ENCODE results near the gene LINC00305.
A peak's percentile ranks its signal among the peaks of the same experiment; 100 is the strongest.

LINC00305 gene

GRCh38 chr18:64052772-64053171, 96.1 kb downstream of the LINC00305 start:
- Histone ChIP-seq H3K4me1 (ENCODE audit: low read length) (no peaks in the 10 kb centered on the region), H3K27ac (ENCODE audit: low read length) (no peak overlapping the region), H3K79me2 (ENCODE audit: low read length) (no peaks in the 10 kb centered on the region), H3K36me3 (replicated peaks; ENCODE audit: low read depth, low read length) (no peaks in the 10 kb centered on the region), H3K27me3 (ENCODE audit: low read depth, low read length) (no peaks in the 10 kb centered on the region), H3K4me3 (ENCODE audit: low read length) (no peak overlapping the region), H3K4me2 (ENCODE audit: low read length) (no peak overlapping the region), H4K20me1 (ENCODE audit: insufficient read depth, low read length) (no peaks in the 10 kb centered on the region), H2AFZ (ENCODE audit: low read depth, low read length) (no peak overlapping the region), H3K9me3 (ENCODE audit: insufficient read depth, low read length) (no peaks in the 10 kb centered on the region), H3K9ac (ENCODE audit: low read length) (no peak overlapping the region)
- no peak for TF ChIP-seq EZH2phosphoT487 (IDR thresholded peaks at IDR 0.05; ENCODE audit: low read depth)
- TF ChIP-seq CTCF (IDR thresholded peaks at IDR 0.05; ENCODE audit: low read depth, low read length), result no peak

GRCh38 chr18:64044616-64045015, 104.3 kb downstream of the LINC00305 start:
- Histone ChIP-seq H3K36me3 (replicated peaks; ENCODE audit: low read depth, low read length) (no peaks in the 10 kb centered on the region), H3K27ac (ENCODE audit: low read length) (no peak overlapping the region), H2AFZ (ENCODE audit: low read depth, low read length) (no peak overlapping the region), H3K9me3 (ENCODE audit: insufficient read depth, low read length) (no peaks in the 10 kb centered on the region), H3K27me3 (ENCODE audit: low read depth, low read length) (no peaks in the 10 kb centered on the region), H3K4me1 (ENCODE audit: low read length) (no peaks in the 10 kb centered on the region), H4K20me1 (ENCODE audit: insufficient read depth, low read length) (no peaks in the 10 kb centered on the region), H3K4me2 (ENCODE audit: low read length) (no peak overlapping the region), H3K9ac (ENCODE audit: low read length) (no peak overlapping the region), H3K79me2 (ENCODE audit: low read length) (no peaks in the 10 kb centered on the region), H3K4me3 (ENCODE audit: low read length) (no peak overlapping the region)
- TF ChIP-seq EZH2phosphoT487 (IDR thresholded peaks at IDR 0.05; ENCODE audit: low read depth) (no peak), CTCF (IDR thresholded peaks at IDR 0.05; ENCODE audit: low read depth, low read length) (no peak)

- peaks cover 2% of the 10 kb centered on the region; the same call in 1 of the 2 replicates for H3K4me1 ChIP-seq (ENCODE audit: low read length)
- no peaks in the 10 kb centered on the region for H3K27me3 ChIP-seq (ENCODE audit: low read depth, low read length)
- H3K4me2 ChIP-seq (ENCODE audit: low read length), result no peak overlapping the region
- no peaks in the 10 kb centered on the region for H3K36me3 ChIP-seq (replicated peaks; ENCODE audit: low read depth, low read length)
- H3K4me3 ChIP-seq (ENCODE audit: low read length), result no peak overlapping the region
- no peaks in the 10 kb centered on the region for H3K9me3 ChIP-seq (ENCODE audit: insufficient read depth, low read length)
- no peaks in the 10 kb centered on the region for H3K79me2 ChIP-seq (ENCODE audit: low read length)
- no peak overlapping the region for H2AFZ ChIP-seq (ENCODE audit: low read depth, low read length)
- no peak for TF ChIP-seq EZH2phosphoT487 (IDR thresholded peaks at IDR 0.05; ENCODE audit: low read depth)
- no peak for TF ChIP-seq CTCF (IDR thresholded peaks at IDR 0.05; ENCODE audit: low read depth, low read length)
- H3K9ac ChIP-seq (ENCODE audit: low read length), result no peak overlapping the region
- H4K20me1 ChIP-seq (ENCODE audit: insufficient read depth, low read length), result no peaks in the 10 kb centered on the region
- H3K27ac ChIP-seq (ENCODE audit: low read length), result no peak overlapping the region
These were observed 106.0 kb downstream of the LINC00305 start for GRCh38 chr18:64042728-64043358.

- no peaks in the 10 kb centered on the region for H3K27me3 ChIP-seq (ENCODE audit: low read depth, low read length)
- no peak overlapping the region for H3K4me3 ChIP-seq (ENCODE audit: low read length)
- H3K9ac ChIP-seq (ENCODE audit: low read length), result no peak overlapping the region
- no peaks in the 10 kb centered on the region for H3K79me2 ChIP-seq (ENCODE audit: low read length)
- 0 out of 2 replicates have a peak overlapping the region, but pooled peaks have one; percentile 35 for H2AFZ ChIP-seq (ENCODE audit: low read depth, low read length)
- peak; percentile 97 for TF ChIP-seq CTCF (IDR thresholded peaks at IDR 0.05; ENCODE audit: low read depth, low read length)
- TF ChIP-seq EZH2phosphoT487 (IDR thresholded peaks at IDR 0.05; ENCODE audit: low read depth), result no peak
- no peaks in the 10 kb centered on the region for H4K20me1 ChIP-seq (ENCODE audit: insufficient read depth, low read length)
- H3K4me2 ChIP-seq (ENCODE audit: low read length), result peak overlapping the region; percentile 36
- H3K4me1 ChIP-seq (ENCODE audit: low read length), result peaks cover 6% of the 10 kb centered on the region; the same call in 1 of the 2 replicates
- H3K27ac ChIP-seq (ENCODE audit: low read length), result no peak overlapping the region
- no peaks in the 10 kb centered on the region for H3K36me3 ChIP-seq (replicated peaks; ENCODE audit: low read depth, low read length)
- H3K9me3 ChIP-seq (ENCODE audit: insufficient read depth, low read length), result no peaks in the 10 kb centered on the region
These were observed 111.0 kb downstream of the LINC00305 start for GRCh38 chr18:64037812-64038414.
